SK-N-SH (cell line): ENCODE data around the gene RHOBTB3.

ENCODE experiments used
- CHD2 ChIP-seq: fragments of 150-350 bp; IDR thresholded peaks from 2 replicates; pipeline ENCODE4 v1.6.1; 2018; ENCODE audit warnings: low read length; ENCODE audit not compliant: partially characterized antibody
- EP300 ChIP-seq, 2 experiments: IDR thresholded peaks; 2 replicates each; pipeline versions ENCODE4 v1.4.0 to v1.6.1; 2012; ENCODE audit warnings: borderline replicate concordance in 1 of 2, low read depth in 1 of 2, low read length in 1 of 2
- FOXJ3 ChIP-seq: sonication (generic); formaldehyde crosslinking; IDR thresholded peaks from 2 replicates; pipeline ENCODE4 v1.5.1; 2020; ENCODE audit warnings: mild to moderate bottlenecking, missing genetic modification reagents
- FOXM1 ChIP-seq: IDR thresholded peaks from 2 replicates; pipeline ENCODE4 v1.4.0; 2012; ENCODE audit warnings: low read depth, mild to moderate bottlenecking
- GABPA ChIP-seq: IDR thresholded peaks from 2 replicates; pipeline ENCODE4 v1.4.0; 2012; ENCODE audit warnings: low read depth, mild to moderate bottlenecking
- MEF2A ChIP-seq: IDR thresholded peaks from 2 replicates; pipeline ENCODE4 v1.4.0; 2012; ENCODE audit warnings: low read depth, borderline replicate concordance
- POLR2AphosphoS5 ChIP-seq: IDR thresholded peaks from 2 replicates; pipeline ENCODE4 v1.6.1; 2012; ENCODE audit warnings: low read depth, low read length
- RFX5 ChIP-seq: IDR thresholded peaks from 2 replicates; pipeline ENCODE4 v1.6.1; 2012; ENCODE audit warnings: mild to moderate bottlenecking, improper control_type of control experiment, low read length
- SMC3 ChIP-seq: IDR thresholded peaks from 2 replicates; pipeline ENCODE4 v1.6.1; 2012; ENCODE audit warnings: low read depth, low read length, improper control_type of control experiment
- TEAD4 ChIP-seq: IDR thresholded peaks from 2 replicates; pipeline ENCODE4 v1.4.0; 2012; ENCODE audit warnings: mild to moderate bottlenecking, borderline replicate concordance; ENCODE audit not compliant: insufficient read depth
- TF ChIP-seq, protein P1 (sequence below): fragments of 200-600 bp; sonication (generic); IDR thresholded peaks from 2 replicates; pipeline ENCODE4 v1.6.1; 2017; ENCODE audit warnings: antibody characterized with exemption, mild to moderate bottlenecking, moderate library complexity
- TF ChIP-seq, protein P2 (sequence below): IDR thresholded peaks from 2 replicates; pipeline ENCODE4 v1.6.1; 2012; ENCODE audit warnings: mild to moderate bottlenecking, low read depth, low read length, moderate library complexity
- TF ChIP-seq, protein P3 (sequence below): IDR thresholded peaks from 2 replicates; pipeline ENCODE4 v1.4.0; 2012; ENCODE audit warnings: low read depth

DNA sequence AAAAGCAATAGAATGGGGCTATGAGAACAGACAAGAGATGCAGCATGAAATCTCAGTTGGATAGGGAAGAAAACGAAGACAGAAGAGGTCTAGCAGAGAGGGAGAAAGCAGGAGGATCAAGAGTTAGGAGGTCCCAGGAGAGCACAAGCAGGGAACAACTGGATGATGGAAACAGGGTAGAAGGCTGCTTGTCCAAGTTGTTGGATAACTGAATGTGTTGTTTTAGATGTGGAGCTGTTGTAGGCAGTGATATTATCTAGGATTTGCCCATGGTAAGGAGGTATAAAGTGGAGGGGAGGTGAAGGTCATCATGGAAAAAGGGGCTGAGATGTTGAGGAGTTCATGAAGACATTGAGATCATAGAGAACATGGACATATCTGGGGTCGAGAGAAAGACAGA, 12.4 kb upstream of the RHOBTB3 start:
- TF ChIP-seq TEAD4 = no peak
- TF ChIP-seq, protein P1, sequence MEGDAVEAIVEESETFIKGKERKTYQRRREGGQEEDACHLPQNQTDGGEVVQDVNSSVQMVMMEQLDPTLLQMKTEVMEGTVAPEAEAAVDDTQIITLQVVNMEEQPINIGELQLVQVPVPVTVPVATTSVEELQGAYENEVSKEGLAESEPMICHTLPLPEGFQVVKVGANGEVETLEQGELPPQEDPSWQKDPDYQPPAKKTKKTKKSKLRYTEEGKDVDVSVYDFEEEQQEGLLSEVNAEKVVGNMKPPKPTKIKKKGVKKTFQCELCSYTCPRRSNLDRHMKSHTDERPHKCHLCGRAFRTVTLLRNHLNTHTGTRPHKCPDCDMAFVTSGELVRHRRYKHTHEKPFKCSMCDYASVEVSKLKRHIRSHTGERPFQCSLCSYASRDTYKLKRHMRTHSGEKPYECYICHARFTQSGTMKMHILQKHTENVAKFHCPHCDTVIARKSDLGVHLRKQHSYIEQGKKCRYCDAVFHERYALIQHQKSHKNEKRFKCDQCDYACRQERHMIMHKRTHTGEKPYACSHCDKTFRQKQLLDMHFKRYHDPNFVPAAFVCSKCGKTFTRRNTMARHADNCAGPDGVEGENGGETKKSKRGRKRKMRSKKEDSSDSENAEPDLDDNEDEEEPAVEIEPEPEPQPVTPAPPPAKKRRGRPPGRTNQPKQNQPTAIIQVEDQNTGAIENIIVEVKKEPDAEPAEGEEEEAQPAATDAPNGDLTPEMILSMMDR = no peak
- TF ChIP-seq SMC3 = no peak
- no peak for TF ChIP-seq GABPA
- no peak for TF ChIP-seq MEF2A
- TF ChIP-seq POLR2AphosphoS5 = no peak
- TF ChIP-seq, protein P2, sequence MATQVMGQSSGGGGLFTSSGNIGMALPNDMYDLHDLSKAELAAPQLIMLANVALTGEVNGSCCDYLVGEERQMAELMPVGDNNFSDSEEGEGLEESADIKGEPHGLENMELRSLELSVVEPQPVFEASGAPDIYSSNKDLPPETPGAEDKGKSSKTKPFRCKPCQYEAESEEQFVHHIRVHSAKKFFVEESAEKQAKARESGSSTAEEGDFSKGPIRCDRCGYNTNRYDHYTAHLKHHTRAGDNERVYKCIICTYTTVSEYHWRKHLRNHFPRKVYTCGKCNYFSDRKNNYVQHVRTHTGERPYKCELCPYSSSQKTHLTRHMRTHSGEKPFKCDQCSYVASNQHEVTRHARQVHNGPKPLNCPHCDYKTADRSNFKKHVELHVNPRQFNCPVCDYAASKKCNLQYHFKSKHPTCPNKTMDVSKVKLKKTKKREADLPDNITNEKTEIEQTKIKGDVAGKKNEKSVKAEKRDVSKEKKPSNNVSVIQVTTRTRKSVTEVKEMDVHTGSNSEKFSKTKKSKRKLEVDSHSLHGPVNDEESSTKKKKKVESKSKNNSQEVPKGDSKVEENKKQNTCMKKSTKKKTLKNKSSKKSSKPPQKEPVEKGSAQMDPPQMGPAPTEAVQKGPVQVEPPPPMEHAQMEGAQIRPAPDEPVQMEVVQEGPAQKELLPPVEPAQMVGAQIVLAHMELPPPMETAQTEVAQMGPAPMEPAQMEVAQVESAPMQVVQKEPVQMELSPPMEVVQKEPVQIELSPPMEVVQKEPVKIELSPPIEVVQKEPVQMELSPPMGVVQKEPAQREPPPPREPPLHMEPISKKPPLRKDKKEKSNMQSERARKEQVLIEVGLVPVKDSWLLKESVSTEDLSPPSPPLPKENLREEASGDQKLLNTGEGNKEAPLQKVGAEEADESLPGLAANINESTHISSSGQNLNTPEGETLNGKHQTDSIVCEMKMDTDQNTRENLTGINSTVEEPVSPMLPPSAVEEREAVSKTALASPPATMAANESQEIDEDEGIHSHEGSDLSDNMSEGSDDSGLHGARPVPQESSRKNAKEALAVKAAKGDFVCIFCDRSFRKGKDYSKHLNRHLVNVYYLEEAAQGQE = no peak
- TF ChIP-seq EP300 (IDR thresholded peaks at IDR 0.05; ENCODE audit: borderline replicate concordance in 1 of 2, low read depth in 1 of 2, low read length in 1 of 2) = no peak
- TF ChIP-seq, protein P3, sequence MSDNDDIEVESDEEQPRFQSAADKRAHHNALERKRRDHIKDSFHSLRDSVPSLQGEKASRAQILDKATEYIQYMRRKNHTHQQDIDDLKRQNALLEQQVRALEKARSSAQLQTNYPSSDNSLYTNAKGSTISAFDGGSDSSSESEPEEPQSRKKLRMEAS = no peak
- no peak for TF ChIP-seq CHD2
- TF ChIP-seq FOXM1 = no peak
- TF ChIP-seq FOXJ3 (CRISPR knock-in tag) = no peak
- TF ChIP-seq RFX5 = no peak
